ENCODE measurements around the gene GUCY1B1. TPM values are rescaled to one million over a fixed set of nuclear protein-coding genes. Genes with fewer than 3 reads are reported as not detected.

GUCY1B1 gene
- total RNA-seq, 1 experiment from 2014 or later, result 33.8 TPM

GRCh38 chr4:155837203-155837796 lies 78.5 kb downstream of the GUCY1B1 start:
- no peak for DNase-seq (ENCODE audit: low read depth)
- in situ Hi-C loops (cut with HindIII; ENCODE audit: low pct_unique_long_range_greater_than_20kb, low sequenced_read_pairs), result no loop called here

- no peak for DNase-seq (ENCODE audit: low read depth)
- in situ Hi-C loops (cut with HindIII; ENCODE audit: low pct_unique_long_range_greater_than_20kb, low sequenced_read_pairs), result no loop called here
These were observed 83.3 kb downstream of the GUCY1B1 start for GRCh38 chr4:155842080-155842479.

- in situ Hi-C loops (cut with HindIII; ENCODE audit: low pct_unique_long_range_greater_than_20kb, low sequenced_read_pairs), result no loop called here
- DNase-seq (ENCODE audit: low read depth), result no peak
These were observed 88.1 kb downstream of the GUCY1B1 start for GRCh38 chr4:155846929-155847328.

GRCh38 chr4:155849042-155849441 lies 90.2 kb downstream of the GUCY1B1 start:
- DNase-seq (ENCODE audit: low read depth), result no peak
- in situ Hi-C loops (cut with HindIII; ENCODE audit: low pct_unique_long_range_greater_than_20kb, low sequenced_read_pairs), result no loop called here

GRCh38 chr4:155853189-155853588 lies 94.4 kb downstream of the GUCY1B1 start:
- DNase-seq (ENCODE audit: low read depth), result no peak
- in situ Hi-C loops (cut with HindIII; ENCODE audit: low pct_unique_long_range_greater_than_20kb, low sequenced_read_pairs), result no loop called here

- peak; percentile 61 for DNase-seq (ENCODE audit: low read depth)
- in situ Hi-C loops (cut with HindIII; ENCODE audit: low pct_unique_long_range_greater_than_20kb, low sequenced_read_pairs), result no loop called here
These were observed 95.9 kb downstream of the GUCY1B1 start for GRCh38 chr4:155854582-155855226.

- no peak for DNase-seq (ENCODE audit: low read depth)
- in situ Hi-C loops (cut with HindIII; ENCODE audit: low pct_unique_long_range_greater_than_20kb, low sequenced_read_pairs), result no loop called here
These were observed 97.1 kb downstream of the GUCY1B1 start for GRCh38 chr4:155855897-155856296.

Other genes with a start within 250 kb of the GUCY1B1 start
- gene GUCY1A1, start 92.2 kb upstream of the GUCY1B1 start, total RNA-seq (2014; rRNA removed; shearing (Covaris generic); ENCODE audit: low replicate concordance), result 15.5 and 17.2 TPM in 2 replicates
- gene ASIC5, start 107.3 kb downstream of the GUCY1B1 start, total RNA-seq (2014; rRNA removed; shearing (Covaris generic); ENCODE audit: low replicate concordance), result not detected in 2 replicates
- gene TDO2, start 144.7 kb downstream of the GUCY1B1 start, total RNA-seq (2014; rRNA removed; shearing (Covaris generic); ENCODE audit: low replicate concordance), result 2.0 and 13.0 TPM in 2 replicates
- 14.2 and 17.0 TPM in 2 replicates for gene CTSO, start 194.8 kb downstream of the GUCY1B1 start, total RNA-seq (2014; rRNA removed; shearing (Covaris generic); ENCODE audit: low replicate concordance)